ACC112 (cell line): Measurements from ENCODE around the gene MRPL55.

Source experiments
- H2AFZ ChIP-seq: fragments of 200-600 bp; sonication (generic); one replicate; pipeline ENCODE4 v1.6.0; 2017; ENCODE audit warnings: antibody characterized with exemption, low read length; ENCODE audit not compliant: unreplicated experiment
- H3K27ac ChIP-seq: fragments of 200-600 bp; sonication (generic); 2 replicates; pipeline ENCODE4 v1.5.1; 2014; ENCODE audit warnings: low read depth, mild to moderate bottlenecking, antibody characterized with exemption, low read length, moderate library complexity
- H3K27me3 ChIP-seq: fragments of 200-600 bp; sonication (generic); 2 replicates; pipeline ENCODE4 v1.6.1; 2014; ENCODE audit warnings: mild to moderate bottlenecking, antibody characterized with exemption, low read length, moderate library complexity, mixed read lengths; ENCODE audit not compliant: insufficient read depth
- H3K36me3 ChIP-seq: fragments of 200-600 bp; sonication (generic); 2 replicates; pipeline ENCODE4 v1.6.1; 2016; ENCODE audit warnings: mild to moderate bottlenecking, antibody characterized with exemption, low read length, moderate library complexity, mixed read lengths; ENCODE audit not compliant: insufficient read depth
- H3K4me1 ChIP-seq: fragments of 200-600 bp; sonication (generic); one replicate; pipeline ENCODE4 v1.6.1; 2016; ENCODE audit warnings: low read length, mixed read lengths; ENCODE audit not compliant: insufficient read depth, unreplicated experiment, control insufficient read depth
- H3K4me3 ChIP-seq: fragments of 200-600 bp; sonication (generic); 2 replicates; pipeline ENCODE4 v1.5.1; 2014; ENCODE audit warnings: mild to moderate bottlenecking, low read depth, low read length
- H3K79me2 ChIP-seq: fragments of 200-600 bp; sonication (generic); one replicate; pipeline ENCODE4 v1.6.0; 2016; ENCODE audit warnings: low read length; ENCODE audit not compliant: control insufficient read depth, unreplicated experiment, insufficient read depth

Gene MRPL55

DNA sequence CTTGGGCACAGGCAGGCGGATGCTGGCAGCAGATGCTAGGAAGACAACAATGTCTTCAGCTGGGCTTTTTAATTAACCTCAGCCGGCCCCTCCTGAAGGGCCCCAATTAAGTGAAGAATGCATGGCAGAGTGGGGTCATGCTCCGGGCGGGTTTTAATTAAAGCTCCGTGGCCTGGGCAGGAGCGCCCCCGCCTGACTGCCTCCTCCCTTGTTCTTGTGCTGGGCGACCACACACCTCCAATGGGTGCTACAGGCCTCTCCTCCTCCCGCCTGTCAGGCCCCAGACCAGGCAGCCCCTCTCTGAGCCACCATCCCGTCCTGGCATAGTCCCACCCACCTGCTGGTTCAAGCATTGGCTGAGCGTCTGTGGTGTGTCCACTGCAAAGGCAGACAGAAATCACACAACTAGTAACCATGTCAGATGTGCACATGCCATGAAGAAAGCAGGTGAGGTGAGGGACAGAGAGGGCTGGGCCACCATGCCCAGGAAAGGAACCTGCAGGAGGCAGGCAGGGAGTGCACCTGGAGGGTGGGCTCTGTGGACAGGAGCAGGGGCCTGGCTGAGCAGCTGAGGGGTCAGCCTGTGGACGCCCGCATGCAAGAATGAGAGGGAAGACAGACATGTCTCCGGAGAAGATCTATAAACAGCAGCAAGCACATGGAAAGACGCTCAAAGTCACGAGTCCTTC, 35.1 kb downstream of the MRPL55 start:
- Histone ChIP-seq H3K27ac (no peak overlapping the region), H2AFZ (no peak overlapping the region), H3K27me3 (peaks cover 14% of the 10 kb centered on the region; the same call in 1 of the 2 replicates), H3K79me2 (no peaks in the 10 kb centered on the region), H3K4me3 (no peak overlapping the region), H3K4me1 (no peaks in the 10 kb centered on the region), H3K36me3 (no peaks in the 10 kb centered on the region)

DNA sequence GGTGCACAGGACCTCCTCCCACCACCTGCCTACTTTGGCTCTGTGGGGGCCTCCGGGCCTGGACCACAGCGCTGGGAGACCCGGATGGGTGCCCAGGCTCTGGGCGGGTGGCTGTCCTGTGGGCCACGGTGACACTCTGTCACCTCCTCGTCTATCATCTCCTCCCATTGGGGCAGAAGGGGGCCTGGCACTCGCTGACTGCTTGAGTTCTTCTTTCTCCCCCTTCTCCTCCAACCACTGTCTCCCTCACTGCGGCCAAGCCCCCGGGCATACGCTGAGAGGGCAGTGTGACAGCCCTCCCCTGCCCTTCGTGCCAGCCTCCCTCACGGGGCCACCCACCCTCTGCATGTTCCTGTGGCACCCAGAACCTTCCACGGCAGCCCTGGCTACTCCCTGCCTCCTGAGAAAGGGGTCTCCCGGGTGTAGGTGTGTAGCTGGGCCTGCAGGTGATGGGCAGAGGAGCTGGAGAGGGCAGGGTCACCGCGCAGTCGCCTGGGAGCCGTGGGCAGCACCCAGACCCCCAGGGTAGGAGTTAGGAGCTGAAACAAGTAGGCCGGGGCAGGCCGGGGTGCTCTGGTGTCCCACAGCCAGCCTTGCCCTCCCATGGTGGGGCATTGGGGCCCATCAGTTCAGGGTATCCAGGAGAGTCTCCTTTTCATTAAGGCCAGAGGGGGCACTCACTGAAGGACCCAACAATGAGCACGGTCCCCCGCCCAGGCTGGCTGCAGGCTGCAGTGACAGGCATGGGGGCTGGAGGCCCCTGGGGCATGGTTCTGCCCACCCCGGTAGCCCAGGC, 35.8 kb downstream of the MRPL55 start:
- Histone ChIP-seq H3K4me3 (no peak overlapping the region), H2AFZ (no peak overlapping the region), H3K27me3 (peaks cover 21% of the 10 kb centered on the region), H3K4me1 (no peaks in the 10 kb centered on the region), H3K79me2 (no peaks in the 10 kb centered on the region), H3K27ac (no peak overlapping the region), H3K36me3 (no peaks in the 10 kb centered on the region)

- H3K27me3 ChIP-seq = peaks cover 23% of the 10 kb centered on the region
- no peak overlapping the region for H3K27ac ChIP-seq
Observed at GRCh38 chr1:228072658-228073043, 36.4 kb downstream of the MRPL55 start.

GRCh38 chr1:228071839-228072657, 37.1 kb downstream of the MRPL55 start:
- no peaks in the 10 kb centered on the region for H3K36me3 ChIP-seq
- no peak overlapping the region for H2AFZ ChIP-seq
- H3K4me1 ChIP-seq = no peaks in the 10 kb centered on the region
- no peaks in the 10 kb centered on the region for H3K79me2 ChIP-seq
- no peak overlapping the region for H3K27ac ChIP-seq
- peaks cover 29% of the 10 kb centered on the region for H3K27me3 ChIP-seq
- H3K4me3 ChIP-seq = no peak overlapping the region

More at GRCh38 chr1:228072658-228073043, 36.4 kb downstream of the MRPL55 start:
- H3K79me2 ChIP-seq = no peaks in the 10 kb centered on the region
- no peak overlapping the region for H2AFZ ChIP-seq
- H3K4me1 ChIP-seq = no peaks in the 10 kb centered on the region
- H3K36me3 ChIP-seq = no peaks in the 10 kb centered on the region
- H3K4me3 ChIP-seq = no peak overlapping the region

GRCh38 chr1:228070851-228071250, 38.2 kb downstream of the MRPL55 start:
- no peak overlapping the region for H3K27ac ChIP-seq
- no peak overlapping the region for H2AFZ ChIP-seq
- no peaks in the 10 kb centered on the region for H3K4me1 ChIP-seq
- no peaks in the 10 kb centered on the region for H3K36me3 ChIP-seq
- H3K4me3 ChIP-seq = no peak overlapping the region
- no peaks in the 10 kb centered on the region for H3K79me2 ChIP-seq
- peaks cover 39% of the 10 kb centered on the region for H3K27me3 ChIP-seq

- Histone ChIP-seq H3K27me3 (peaks cover 44% of the 10 kb centered on the region), H3K36me3 (no peaks in the 10 kb centered on the region), H3K79me2 (no peaks in the 10 kb centered on the region), H3K27ac (no peak overlapping the region), H3K4me1 (no peaks in the 10 kb centered on the region), H3K4me3 (no peak overlapping the region), H2AFZ (no peak overlapping the region)
Observed at GRCh38 chr1:228070173-228070572, 38.9 kb downstream of the MRPL55 start.

- H2AFZ ChIP-seq = no peak overlapping the region
- H3K4me1 ChIP-seq = no peaks in the 10 kb centered on the region
- peaks cover 44% of the 10 kb centered on the region for H3K27me3 ChIP-seq
- H3K27ac ChIP-seq = no peak overlapping the region
- H3K79me2 ChIP-seq = no peaks in the 10 kb centered on the region
- H3K4me3 ChIP-seq = no peak overlapping the region
- H3K36me3 ChIP-seq = no peaks in the 10 kb centered on the region
Observed at GRCh38 chr1:228068359-228068758, 40.7 kb downstream of the MRPL55 start.

- no peak overlapping the region for H2AFZ ChIP-seq
- peaks cover 44% of the 10 kb centered on the region for H3K27me3 ChIP-seq
- no peaks in the 10 kb centered on the region for H3K36me3 ChIP-seq
- H3K4me3 ChIP-seq = no peak overlapping the region
- H3K4me1 ChIP-seq = no peaks in the 10 kb centered on the region
- H3K79me2 ChIP-seq = no peaks in the 10 kb centered on the region
- H3K27ac ChIP-seq = no peak overlapping the region
Observed at GRCh38 chr1:228066891-228067654, 42.0 kb downstream of the MRPL55 start.

GRCh38 chr1:228066416-228066815, 42.7 kb downstream of the MRPL55 start:
- H3K4me1 ChIP-seq = no peaks in the 10 kb centered on the region
- no peaks in the 10 kb centered on the region for H3K36me3 ChIP-seq
- peaks cover 44% of the 10 kb centered on the region for H3K27me3 ChIP-seq
- H3K79me2 ChIP-seq = no peaks in the 10 kb centered on the region
- no peak overlapping the region for H3K4me3 ChIP-seq
- no peak overlapping the region for H3K27ac ChIP-seq
- H2AFZ ChIP-seq = no peak overlapping the region
